ENCODE results near the gene IVD.
A peak's percentile ranks its signal among the peaks of the same experiment; 100 is the strongest.

Gene IVD

DNA sequence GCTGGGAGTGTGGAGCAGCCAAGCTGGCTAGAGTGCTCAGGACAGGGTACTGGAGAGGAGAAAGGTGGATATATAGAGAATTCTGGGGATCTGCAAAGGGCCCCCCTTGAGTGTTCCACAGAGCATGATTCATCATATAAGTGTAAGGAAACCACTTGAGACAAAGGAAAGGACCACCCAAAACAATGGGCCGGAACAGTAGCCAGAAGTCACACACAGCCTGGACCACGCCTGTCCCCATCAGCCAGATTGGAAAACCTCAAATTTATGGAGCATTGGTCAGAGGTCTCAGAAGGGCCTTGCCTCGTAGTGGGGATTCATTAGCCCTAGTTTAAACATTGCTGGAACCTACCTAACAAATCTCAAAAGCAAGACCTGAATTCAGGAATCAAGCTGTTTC is 28.0 kb upstream of the IVD start:
- ATAC-seq (no peak), DNase-seq (no peak)

DNA sequence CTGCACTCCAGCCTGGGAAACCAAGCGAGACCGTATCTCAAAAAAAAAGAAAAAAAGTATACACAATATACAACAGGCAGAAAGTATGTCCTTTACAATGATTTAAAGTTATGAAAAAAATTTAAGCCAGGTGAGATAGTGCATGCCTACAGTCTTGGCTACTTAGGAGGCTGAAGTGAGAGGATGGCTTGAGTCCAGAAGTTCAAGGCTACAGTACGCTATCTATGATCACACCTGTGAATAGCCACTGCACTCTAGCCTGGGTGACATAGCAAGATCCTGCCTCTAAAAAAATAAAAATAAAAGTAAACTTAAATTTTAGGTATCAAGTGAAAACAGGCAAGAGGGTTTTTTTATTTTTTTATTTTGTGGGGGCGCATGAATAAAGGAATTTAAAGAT is 26.2 kb upstream of the IVD start:
- ATAC-seq (no peak), DNase-seq (no peak)

DNA sequence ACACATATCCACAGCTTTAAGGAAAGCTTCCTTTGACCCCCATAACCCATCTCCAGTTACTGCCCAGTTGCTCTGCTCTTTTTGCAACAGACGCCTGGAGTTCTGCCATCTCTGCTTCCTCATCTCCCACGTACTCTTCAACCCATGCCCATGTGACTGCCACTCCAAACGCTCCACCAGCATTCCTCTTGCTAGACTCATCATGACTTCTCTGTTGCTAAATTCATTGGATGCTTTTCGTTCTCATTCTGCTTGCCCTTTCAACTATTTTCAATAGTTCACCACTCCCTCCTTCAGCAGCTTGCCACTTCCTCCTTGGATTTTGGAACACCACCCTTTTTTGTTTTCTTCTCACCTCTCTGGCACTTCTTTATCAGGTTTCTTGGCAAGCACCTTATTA is 25.7 kb upstream of the IVD start:
- ATAC-seq, result no peak
- no peak for DNase-seq

DNA sequence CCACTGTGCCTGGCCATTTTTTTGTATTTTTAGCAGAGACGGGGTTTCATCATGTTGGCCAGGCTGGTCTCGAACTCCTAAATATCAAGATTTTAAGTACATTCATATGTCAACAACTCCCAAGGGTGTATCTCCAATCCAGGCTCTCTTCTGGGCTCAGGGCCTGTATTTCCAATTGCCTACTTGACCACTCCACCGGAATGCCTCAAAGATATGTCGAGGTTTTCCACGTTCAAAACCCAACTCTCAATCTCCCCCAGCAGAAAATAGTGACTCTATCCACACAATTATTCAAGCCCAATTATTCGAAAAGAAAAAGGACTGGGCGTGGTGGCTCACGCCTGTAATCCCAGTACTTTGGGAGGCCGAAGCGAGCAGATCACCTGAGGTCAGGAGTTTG is 25.0 kb upstream of the IVD start:
- ATAC-seq (no peak), DNase-seq (no peak)

DNA sequence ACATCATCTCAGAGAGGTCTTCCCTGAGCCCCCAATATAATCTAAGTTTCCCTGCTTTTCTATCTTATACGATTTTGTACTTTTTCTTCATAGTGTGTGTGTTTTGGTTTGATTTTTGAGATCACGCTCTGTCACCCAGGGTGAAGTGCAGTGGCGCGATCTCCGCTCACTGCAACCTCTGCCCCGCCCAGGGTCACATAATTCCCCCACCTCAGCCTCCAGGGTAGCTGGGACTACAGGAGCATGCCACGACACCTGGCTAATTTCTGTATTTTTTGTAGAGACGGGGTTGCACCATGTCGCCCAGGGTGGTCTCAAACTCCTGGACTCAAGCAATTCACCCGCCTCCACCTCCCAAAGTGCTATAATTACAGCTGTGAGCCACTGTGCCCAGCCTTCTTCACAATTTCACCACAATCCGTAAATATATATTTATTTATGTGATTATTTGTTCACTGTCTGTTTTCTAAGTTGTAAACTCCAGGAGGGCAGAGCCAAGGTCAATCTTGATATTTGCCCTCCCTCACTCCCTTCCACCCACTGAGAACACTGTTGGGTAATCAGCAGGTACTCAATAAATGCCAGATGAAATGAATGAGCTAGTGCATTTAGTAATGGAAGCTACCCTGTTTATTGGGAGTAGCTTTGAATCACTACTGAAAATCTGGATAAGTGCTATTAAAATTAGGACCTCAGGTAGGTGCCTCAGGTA is 23.6 kb upstream of the IVD start:
- no peak for ATAC-seq

DNA sequence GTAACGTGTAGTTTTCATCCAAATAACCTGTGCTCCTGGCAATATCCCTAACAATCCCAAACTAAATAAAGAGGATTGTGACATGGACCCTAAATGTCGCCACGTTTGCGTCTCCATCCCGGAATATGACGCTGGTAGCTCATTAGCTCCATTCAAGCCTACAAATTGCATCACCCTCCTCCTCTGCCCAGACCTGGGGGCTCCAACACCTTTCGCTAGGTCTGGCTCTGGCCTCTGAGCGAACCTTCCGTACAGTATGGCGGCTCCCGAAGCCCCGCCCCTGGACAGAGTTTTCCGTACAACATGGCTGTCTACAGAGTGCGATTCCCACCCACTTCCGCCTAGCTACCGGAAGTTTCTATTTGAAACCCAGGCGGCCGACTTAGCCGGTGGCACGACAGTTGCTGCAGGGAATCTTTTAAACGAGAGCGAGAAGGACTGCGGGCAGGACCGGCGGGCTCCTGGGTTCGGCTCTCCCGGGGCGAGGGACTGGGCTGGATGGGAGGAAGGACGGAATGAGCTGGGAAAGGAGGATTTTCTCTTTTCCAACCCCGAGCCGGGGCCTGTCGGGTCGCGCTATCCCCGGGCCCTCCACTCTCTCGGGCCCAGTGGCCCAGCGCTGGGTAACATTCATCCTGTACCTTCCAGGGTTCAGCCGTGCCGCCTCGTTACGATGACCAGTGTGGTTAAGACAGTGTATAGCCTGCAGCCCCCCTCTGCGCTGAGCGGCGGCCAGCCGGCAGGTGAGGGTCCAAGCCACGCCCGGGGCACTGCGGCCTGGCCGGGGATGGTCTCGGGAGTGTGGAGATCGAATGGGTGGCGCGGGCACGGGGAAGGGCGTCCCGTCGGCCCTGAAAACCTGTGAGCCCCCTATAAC is 22.8 kb upstream of the IVD start, which contains the start of gene KNSTRN:
KNSTRN (plus strand) TSS at position 142 of the 877 bp plus-strand sequence; CDS start at position 257, 115 bp downstream.
- ATAC-seq (peak; percentile 99), DNase-seq (peak; percentile 94)

More for the DNA sequence above, 23.6 kb upstream of the IVD start:
- no peak for DNase-seq

DNA sequence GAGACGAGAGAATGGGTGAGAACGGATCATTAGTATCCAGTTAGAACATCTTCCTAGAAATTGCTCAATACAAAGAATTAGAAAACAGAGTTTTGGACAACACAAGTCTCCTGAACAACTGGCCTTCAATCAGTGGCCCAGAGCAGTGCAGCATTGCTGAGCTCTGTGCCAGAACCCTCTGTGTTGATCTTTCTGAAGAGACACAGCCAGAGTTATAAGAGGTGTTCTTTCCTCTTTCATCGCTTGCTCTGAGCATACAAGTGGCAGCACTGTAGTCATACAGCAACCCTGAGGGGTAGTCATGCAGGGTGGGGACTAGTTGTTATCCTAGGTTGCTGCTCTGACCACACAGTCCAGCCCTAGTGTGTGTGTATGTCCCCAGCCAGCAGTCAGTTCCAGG is 19.1 kb upstream of the IVD start:
- DNase-seq, result no peak
- no peak for ATAC-seq

DNA sequence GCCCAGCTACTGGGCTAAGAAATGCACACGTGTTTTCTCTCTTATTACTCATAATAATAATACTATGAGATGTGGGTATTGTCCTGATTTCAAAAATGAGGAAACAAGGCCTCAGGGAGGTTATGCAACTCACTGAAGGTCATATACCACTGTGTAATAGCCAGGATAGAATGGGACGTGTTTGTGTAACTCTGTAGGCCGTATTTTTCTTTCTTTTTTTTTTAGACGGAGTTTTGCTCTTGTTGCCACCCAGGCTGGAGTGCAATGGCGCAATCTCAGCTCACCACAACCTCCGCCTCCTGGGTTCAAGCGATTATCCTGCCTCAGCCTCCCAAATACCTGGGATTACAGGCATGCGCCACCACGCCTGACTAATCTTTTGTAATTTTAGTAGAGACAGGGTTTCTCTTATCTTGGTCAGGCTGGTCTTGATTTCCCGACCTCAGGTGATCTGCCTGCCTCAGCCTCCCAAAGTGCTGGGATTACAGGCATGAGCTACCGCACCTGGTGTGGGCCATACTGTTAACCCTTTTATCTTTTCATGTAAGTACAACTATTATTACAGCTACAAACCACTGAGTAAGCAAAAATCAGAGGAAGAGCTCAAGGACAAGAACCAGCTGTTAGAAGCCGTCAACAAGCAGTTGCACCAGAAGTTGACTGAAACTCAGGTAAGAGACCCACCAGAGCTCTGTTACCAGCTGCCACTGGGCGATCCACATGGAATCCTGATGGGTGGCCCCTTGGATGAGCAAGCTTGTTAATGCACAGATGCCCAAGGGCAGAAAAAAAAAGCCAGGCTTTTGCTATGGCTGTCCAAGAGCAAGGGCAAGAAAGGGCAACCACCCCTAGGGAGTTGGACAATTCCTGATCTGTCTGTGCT is 16.4 kb upstream of the IVD start:
- ATAC-seq (no peak), DNase-seq (no peak)

DNA sequence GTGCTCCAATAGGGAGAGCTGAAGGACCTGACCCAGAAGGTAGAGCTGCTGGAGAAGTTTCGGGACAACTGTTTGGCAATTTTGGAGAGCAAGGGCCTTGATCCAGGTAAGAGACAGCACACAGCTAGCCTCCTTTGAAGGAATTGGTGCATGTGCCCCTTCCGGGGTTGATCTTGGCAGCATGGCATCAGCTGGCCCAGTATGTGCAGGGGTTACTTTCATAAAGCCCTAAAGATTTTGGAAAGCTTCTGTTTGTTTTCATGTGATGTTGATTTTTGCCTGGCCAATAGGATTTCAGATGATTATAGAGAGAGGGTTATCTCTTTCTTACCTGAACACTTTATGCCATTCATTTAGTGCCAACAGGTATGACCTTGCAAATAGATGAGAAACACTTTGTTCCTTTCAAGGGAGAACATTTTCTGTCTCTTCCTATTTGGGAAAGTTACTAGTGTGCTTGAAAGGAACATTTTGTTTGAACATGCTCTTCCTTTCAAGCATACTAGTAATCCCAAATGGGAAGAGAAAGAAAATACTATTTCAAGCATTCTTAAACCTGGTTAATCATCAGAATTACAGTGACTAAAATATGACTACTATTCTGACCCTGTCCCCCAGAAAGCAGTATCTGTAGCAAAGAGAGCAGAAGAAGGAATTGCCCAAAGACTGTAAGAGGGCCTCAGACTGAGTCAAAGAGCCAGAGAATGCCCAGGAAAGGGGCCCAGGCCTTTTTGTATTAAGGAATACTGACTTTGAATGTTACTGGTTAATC is 15.6 kb upstream of the IVD start:
- ATAC-seq (no peak), DNase-seq (no peak)

DNA sequence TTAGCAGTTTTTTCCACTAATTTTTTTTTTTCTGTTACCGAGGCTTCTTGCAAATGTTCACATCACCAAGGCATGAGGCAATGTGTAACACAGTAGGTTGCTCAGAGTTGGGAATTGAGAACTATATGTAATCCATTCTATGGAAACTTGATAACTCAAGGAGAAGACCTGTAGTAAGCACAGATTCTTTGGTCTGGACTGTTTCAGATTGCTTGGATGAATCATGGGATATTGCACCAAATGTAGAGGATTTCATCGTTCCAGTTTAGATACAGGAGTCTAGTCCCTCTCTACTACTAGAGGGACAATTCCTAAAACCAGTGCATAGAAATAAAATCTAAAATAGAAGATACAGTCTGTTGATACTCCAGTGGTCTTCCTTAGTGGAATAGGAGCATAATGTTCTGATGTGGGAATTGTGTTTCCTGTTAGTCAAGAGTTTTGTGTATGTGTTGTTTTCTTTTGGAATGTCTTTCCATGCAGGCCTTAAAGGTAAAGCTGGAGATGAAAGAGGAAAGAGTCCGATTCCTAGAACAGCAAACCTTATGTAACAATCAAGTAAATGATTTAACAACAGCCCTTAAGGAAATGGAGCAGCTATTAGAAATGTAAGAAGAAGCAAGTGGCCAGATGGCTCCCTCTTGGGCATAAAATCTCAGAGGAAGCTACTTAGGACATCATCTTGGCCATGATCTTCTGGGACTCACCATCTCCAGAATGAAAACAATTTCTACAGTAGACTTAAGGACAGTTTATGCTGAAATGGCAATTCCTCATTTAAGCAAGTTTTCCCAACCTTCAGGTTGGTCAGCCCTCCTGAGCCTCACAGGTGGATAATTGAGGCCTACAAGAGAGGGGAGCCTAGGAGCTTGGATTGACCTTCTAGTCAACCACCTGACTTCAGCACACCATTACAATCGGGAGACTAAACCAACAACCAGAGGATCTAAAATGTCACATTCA is 12.3 kb upstream of the IVD start:
- no peak for DNase-seq
- ATAC-seq, result no peak

DNA sequence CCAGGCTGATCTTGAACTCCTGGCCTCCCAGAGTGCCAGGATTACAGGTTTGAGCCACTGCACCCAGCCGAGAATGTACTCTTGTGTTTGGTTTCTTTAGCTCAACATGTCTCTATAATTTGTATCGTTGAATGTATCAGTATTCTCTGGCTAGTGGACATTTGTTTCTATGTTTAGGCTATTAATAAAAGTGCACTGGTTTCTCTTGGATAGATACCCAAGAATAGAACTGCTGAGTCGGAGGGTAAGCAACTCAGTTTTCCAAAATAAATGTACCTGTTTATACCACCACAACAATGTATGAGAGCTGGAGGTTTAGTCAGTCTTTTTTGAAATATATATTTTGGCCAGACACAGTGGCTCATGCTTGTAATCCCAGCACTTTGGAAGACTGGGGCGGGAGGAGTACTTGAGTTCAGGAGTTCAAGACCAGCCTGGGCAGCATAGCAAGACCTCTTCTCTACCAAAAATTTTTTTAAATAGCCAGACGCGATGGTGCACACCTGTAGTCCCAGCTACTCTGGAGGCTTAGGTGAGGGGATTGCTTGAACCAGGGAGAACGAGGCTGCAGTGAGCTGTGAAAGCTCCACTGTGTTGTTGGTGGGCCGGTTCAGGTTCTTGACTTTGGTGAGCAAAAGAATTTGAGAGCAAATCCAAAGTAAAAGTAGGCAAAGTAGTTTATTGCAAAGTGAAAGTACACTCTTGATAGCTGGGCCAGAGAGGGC is 7.7 kb upstream of the IVD start:
- ATAC-seq (no peak), DNase-seq (no peak)

DNA sequence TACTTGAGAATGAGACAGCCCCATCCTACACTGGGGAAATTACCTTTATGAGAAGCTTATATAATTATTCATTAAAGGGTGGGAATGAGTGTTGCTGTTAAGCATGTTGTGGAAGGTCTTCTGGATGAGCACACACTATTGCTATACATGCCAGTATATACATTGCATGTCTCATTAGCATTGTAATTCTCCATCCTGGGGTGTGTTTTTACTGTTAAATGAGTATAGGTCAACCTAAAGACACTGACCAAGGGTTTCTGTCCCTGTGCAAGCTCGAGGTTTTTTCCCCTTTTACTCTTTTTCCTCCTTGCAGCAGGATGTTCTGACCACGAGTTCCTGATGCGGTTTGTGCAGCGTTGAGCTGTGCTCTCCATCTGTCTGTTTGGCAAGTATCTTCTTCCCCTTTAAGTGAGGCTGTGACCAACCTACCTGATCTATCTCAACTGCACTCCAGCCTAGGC is 7.2 kb upstream of the IVD start:
- peak; percentile 94 for ATAC-seq
- DNase-seq, result peak; percentile 27

DNA sequence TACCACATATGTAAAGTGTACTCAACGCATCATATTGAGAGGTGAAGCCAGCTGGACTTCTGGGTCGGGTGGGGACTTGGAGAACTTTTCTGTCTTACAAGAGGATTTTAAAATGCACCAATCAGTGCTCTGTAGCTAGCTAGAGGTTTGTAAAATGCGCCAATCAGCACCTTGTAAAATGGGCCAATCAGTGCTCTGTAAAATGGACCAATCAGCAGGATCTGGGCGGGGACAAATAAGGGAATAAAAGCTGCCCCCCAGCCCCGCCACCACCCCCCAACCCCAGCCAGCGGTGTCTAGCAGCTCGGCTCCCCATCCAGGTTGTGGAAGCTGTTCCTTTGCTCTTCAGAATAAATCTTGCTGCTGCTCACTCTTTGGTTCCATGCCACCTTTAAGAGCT is 6.2 kb upstream of the IVD start:
- no peak for ATAC-seq
- no peak for DNase-seq

DNA sequence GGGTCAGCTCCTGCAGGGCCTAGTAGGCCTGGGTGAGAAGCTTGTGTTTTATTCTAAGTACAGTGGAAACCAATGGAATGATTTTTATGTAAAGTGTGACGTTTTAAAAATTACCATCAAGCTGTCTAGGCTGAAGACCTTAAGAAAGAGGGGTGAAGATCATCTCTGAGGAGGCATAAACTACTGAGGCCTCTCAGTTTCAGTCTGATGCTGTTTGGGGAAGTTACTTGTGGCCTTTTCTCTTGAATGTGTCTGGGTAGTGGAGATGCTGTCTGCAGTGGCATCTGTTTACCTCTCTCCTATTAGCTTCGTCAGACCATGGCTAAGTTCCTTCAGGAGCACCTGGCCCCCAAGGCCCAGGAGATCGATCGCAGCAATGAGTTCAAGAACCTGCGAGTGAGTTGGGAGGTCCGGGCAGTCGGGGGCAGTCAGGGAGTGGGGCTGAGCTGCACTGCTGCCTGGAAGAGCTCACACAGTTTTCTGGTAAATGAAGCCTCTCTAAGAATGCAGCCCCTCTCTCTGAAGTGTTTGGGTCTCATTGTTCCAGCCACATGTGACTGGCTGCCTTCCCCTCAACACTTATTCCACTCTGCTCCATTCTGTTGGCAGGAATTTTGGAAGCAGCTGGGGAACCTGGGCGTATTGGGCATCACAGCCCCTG is 1.9 kb downstream of the IVD start:
- DNase-seq (no peak), ATAC-seq (no peak)

DNA sequence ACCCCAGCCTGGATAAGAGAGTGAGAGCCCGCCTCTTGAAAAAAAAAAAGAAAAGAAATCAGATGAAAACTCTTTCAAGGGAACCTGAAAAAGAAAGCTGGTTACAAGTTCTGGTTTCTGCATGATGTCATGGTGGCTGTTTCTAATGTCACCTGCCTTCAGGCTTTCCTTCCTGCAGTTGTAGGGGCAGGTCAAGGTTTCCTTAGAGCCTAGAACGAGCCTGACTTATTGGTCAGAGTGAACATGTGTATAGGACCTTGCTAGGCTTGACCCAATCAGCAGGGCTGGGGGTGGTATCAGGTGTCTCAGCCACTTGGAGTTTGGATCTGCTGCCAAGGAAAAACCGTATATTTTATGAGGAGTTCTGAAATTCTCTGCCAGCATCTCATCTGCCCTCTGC is 3.8 kb downstream of the IVD start:
- ATAC-seq (no peak), DNase-seq (no peak)

DNA sequence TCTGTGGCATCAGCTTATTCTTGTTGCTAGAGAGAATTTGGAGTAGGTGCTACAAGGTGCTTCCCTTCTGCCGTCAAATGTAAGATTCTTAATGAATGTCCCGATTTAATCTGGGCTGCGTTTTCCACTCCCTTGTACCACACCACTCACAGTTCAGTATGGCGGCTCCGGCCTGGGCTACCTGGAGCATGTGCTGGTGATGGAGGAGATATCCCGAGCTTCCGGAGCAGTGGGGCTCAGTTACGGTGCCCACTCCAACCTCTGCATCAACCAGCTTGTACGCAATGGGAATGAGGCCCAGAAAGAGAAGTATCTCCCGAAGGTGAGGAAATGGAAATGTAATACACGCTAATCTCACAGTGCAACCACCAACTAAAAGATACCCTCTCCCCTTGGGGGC is 4.9 kb downstream of the IVD start:
- DNase-seq (no peak), ATAC-seq (no peak)

DNA sequence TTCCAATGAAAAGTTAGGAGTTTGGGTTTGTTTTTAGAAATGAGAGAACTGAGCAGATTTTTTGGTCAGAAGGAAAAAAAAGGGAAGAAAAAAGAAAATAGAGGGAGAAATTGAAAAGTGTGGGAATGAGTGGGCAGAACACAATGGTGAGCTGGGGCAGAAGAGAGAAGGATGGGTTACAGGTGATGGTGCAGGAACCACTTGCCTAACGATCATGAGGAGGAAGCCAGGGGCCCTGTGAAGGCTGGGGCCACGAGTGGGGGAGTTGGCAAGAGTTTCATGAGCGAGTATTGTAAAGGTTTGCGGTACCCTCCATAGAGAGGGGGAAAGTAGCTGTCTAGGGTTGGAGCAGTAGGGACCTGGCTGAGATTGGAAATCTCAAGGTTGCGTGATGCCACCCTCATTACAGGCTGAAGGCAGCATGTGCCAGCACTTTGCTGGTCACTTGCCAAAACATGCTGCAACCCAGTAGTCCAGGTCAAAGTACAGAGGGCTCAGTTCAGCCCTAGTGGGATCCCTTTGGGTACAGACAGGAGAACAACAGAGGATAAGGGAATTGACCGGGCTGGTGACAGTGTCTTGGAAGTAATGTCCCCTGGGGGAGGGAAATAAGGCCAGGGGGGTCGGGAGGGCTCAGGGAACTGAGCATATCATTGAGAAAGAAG is 6.6 kb downstream of the IVD start:
- ATAC-seq (no peak), DNase-seq (no peak)

DNA sequence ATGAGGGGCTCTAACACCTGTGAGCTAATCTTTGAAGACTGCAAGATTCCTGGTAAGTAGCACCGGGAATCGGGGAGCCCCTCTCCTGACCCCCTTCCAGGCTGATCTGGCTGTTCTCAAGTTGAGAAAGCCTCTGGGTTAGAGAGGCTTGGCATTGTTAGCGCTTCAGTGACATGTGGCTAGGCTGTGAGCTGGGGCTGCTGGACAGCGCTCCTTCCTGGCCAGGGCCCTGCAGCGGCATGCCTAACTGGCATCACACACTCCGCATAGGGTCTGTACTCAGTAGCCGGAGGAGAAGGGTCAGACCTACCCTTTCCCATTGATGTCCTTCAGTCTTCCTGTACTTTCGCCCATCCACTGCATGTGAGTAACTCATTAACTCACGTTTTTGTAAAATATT is 7.4 kb downstream of the IVD start:
- ATAC-seq (no peak), DNase-seq (no peak)

DNA sequence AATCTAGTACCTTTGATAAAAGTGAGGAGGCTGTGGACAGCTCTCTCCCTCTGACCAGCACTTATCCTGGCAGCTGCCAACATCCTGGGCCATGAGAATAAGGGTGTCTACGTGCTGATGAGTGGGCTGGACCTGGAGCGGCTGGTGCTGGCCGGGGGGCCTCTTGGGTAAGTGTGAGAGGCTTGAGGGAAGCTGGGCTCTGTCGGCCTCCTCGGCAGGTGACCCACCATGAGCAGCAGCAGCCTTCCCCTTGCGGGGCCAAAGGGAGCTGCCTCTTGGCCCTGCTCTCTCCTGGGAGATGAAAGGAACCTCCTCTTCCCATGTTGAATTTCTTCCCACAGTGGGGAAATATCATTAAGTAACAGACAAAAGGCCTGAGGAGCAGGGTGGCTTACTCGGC is 9.2 kb downstream of the IVD start:
- DNase-seq, result no peak
- no peak for ATAC-seq
